PFSK-1 (cell line): Measurements from ENCODE around the gene ALDH1A3.

Source experiments
- FOXP2 ChIP-seq: optimal IDR thresholded peaks from 2 replicates; pipeline ENCODE3; 2011; ENCODE audit warnings: borderline replicate concordance, control low read depth, inconsistent platforms; ENCODE audit not compliant: insufficient read depth; ENCODE audit errors: extremely low read length, extremely low read depth
- POLR2AphosphoS5 ChIP-seq: IDR thresholded peaks from 2 replicates; pipeline ENCODE4 v1.6.1; 2012; ENCODE audit warnings: low read depth, mild to moderate bottlenecking, control low read depth, low read length, moderate library complexity
- REST ChIP-seq, 2 experiments: IDR thresholded peaks; 2 replicates each; pipeline versions ENCODE4 v1.6.1 to v1.8.0; 2011 to 2012; ENCODE audit warnings: low read depth in 2 of 2, low read length in 2 of 2, control low read depth in 1 of 2, inconsistent platforms in 1 of 2, mild to moderate bottlenecking in 1 of 2, moderate library complexity in 1 of 2; ENCODE audit not compliant: insufficient read depth in 1 of 2
- SIN3A ChIP-seq: IDR thresholded peaks from 2 replicates; pipeline ENCODE4 v1.6.1; 2012; ENCODE audit warnings: mild to moderate bottlenecking, low read length, moderate library complexity, borderline replicate concordance; ENCODE audit not compliant: insufficient read depth
- TAF1 ChIP-seq: IDR thresholded peaks from 2 replicates; pipeline ENCODE4 v1.6.1; 2012; ENCODE audit warnings: low read length, control low read depth, borderline replicate concordance; ENCODE audit not compliant: insufficient read depth

The ALDH1A3 gene

GRCh38 chr15:100859970-100860828 is 19.4 kb upstream of the ALDH1A3 start:
- no peak for TF ChIP-seq SIN3A
- TF ChIP-seq FOXP2 = no peak
- TF ChIP-seq POLR2AphosphoS5 = no peak
- TF ChIP-seq REST (IDR thresholded peaks at IDR 0.05; ENCODE audit: insufficient read depth in 1 of 2, low read depth in 2 of 2, low read length in 2 of 2) = no peak
- TF ChIP-seq TAF1 = no peak

- TF ChIP-seq REST (IDR thresholded peaks at IDR 0.05; ENCODE audit: insufficient read depth in 1 of 2, low read depth in 2 of 2, low read length in 2 of 2) (no peak), SIN3A (no peak), FOXP2 (no peak), TAF1 (no peak)
These were observed 18.7 kb upstream of the ALDH1A3 start for GRCh38 chr15:100860829-100861510.

- TF ChIP-seq REST (IDR thresholded peaks at IDR 0.05; ENCODE audit: insufficient read depth in 1 of 2, low read depth in 2 of 2, low read length in 2 of 2) (no peak), FOXP2 (no peak), POLR2AphosphoS5 (no peak), TAF1 (no peak), SIN3A (no peak)
These were observed 18.1 kb upstream of the ALDH1A3 start for GRCh38 chr15:100861511-100861991.

- TF ChIP-seq FOXP2 (no peak), POLR2AphosphoS5 (no peak), REST (IDR thresholded peaks at IDR 0.05; ENCODE audit: insufficient read depth in 1 of 2, low read depth in 2 of 2, low read length in 2 of 2) (no peak), TAF1 (no peak), SIN3A (no peak)
These were observed 17.5 kb upstream of the ALDH1A3 start for GRCh38 chr15:100862162-100862561.
